T1000 (cell line): ENCODE results near the gene JCHAIN.
"Not testable (repeated sequence)": the region's sequence is repeated elsewhere in the genome, so short reads cannot be mapped to it uniquely, and the experiment has no call there.

Experiments used
- DNase-seq: peaks from one replicate; lab custom pipeline; 2025; ENCODE audit warnings: mixed read lengths; lab: John Stamatoyannopoulos, UW

Gene JCHAIN

DNA sequence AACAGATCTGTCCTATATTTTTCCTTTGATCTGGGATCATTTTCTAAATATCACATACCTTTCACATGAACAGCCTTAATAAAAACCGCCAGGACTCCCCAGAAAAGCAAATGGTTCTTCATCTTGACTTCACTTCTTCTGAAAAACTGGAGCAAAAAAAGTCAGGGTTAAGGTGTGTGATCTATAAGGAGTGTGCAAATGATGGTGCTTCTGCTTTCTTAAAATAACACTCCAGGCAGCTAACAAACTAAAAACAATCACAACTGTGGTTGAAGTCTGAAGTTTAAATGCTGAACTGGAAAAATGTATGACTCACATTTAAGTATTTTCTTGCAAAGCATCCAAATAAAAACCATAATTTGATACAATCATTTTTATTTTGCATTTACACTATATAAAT lies at the start of gene JCHAIN:
Gene JCHAIN, minus strand, starts transcription at position 140 of the 400 bp plus-strand sequence. Its CDS starts 18 bp downstream, at position 122.
- DNase-seq = no peak

DNA sequence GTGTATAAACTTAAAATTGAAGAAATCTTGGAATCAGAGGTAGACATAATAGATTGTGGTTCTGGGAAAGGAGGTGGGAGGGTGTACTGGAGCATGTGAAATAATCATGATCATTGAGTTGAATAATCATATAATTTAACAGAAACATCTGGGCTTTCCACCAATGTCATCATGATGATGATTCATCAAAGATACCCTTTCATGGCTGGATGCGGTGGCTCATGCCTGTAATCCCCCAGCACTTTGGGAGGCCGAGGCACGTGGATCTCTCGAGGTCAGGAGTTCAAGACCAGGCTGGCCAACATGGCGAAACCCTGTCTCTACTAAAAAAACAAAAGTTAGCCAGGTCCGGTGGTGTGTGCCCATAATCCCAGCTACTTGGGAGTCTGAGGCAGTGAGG lies 48.8 kb upstream of the JCHAIN start:
- no peak for DNase-seq

DNA sequence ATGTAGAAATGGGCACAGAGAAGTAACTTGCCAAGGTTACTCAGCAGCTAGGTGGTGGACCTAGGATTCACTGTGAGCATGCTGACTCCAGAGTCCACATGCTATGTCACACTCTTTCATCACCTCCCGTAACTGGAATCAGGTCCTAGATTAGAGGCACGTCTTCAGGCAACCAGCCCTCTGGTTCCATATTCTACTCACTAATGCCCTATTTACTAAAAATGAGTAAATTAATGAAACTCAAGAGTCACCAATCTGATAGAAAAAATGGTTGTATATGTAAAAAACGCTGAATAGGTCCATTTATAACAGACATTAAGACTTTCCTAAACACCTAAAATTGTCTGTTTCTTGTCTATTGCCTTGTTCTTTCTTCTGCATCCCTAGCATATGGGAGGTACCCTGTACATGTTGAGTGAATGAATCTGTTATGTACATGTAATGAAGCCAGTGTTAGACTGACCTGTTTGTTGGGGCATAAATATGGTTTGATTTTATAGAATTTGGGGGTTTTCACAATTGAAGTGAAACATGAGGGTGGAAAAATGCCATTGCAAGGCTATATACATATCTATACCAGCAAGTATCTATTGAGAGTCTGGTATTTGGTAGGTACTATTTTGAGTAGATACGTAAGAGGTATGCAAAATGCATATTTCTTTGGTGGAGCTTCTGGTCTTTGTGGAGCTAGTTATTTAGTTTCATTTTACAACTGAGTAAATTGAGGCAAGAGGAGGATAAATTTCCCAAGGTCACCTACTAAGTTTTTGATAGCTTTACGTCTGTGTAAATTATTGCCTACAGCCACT lies 48.0 kb upstream of the JCHAIN start:
- no peak for DNase-seq

DNA sequence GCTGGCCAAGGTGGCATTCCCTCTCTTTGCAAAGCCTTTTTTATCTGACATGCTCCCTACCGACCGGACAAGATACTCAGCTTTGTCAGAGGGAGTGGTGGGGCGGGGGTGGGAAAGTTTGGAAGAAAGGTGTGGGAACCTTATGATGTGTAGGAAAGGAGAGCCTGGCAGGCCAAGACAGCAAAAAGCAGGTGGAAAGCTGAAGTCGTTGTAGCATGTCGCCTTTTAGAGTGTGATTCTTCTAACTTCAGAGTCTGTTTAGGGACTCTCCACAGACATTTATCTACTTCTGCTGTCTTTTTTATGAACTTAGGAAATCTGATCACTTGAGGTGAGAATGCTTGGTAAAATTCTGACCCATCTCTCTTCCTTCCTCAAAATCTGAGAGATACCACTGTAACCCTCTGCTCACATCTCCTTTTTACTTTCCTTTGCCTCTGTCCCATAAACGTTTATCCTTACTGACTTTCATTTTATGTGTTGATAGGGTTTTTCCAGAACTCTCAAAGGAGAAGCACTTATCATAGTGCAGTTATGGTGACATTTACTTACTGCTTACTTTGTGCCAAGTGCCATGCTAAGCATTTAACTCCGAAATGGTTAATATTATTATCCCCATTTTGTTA lies 47.3 kb upstream of the JCHAIN start:
- DNase-seq = no peak

DNA sequence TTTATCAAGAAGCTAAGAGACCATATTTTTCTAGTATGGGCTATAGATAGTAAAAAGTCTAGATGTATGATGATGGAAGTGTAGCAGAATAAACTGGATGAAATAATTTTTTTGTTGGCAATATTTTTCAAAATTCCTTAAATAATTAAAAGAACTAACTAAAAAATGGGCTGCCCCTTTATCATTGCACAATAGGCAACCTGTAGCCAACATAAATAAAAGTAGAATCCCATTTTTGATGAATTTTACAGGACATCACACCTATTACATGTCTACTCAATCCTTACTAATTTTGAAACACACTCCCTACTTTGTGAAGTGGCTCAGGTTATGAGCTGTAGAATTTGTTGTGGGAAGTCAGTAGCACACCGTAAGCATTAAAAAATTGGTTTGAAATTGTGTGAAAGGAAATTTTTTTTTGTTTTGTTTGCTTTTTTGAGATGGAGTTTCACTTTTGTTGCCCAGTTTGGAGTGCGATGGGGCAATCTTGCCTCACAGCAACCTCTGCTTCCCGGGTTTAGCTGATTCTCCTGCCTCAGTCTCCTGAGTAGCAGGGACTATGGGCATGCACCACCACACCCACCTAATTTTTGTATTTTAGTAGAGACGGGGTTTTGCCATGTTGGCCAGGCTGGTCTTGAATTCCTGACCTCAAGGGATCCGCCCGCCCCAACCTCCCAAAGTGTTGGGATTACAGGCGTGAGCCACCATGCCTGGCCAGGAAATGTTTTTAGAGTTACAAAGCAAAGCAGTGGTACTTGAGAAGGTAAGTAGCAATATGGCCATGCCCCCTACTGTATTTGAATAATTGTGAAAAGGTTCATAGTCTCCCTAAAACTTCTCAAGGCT lies 46.5 kb upstream of the JCHAIN start:
- DNase-seq = no peak

DNA sequence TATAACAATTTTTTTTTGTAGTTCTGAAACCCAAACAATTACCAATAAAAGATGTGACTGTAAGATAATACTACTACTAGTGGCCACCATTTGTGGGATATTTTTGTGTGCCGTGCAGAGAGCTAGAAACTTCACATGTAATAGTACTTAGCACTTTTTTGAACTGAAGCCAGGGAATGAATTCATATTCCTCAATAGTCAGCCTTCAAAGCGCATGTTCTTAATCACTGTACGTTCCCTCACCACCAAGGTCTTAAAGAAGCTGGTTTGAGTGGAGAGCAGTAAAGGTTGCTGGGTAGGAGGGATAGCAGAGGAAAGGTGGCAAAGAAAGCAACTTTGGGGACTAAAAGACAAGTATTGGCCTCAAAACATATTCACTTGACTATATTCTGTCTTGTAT lies 45.8 kb upstream of the JCHAIN start:
- DNase-seq = no peak

DNA sequence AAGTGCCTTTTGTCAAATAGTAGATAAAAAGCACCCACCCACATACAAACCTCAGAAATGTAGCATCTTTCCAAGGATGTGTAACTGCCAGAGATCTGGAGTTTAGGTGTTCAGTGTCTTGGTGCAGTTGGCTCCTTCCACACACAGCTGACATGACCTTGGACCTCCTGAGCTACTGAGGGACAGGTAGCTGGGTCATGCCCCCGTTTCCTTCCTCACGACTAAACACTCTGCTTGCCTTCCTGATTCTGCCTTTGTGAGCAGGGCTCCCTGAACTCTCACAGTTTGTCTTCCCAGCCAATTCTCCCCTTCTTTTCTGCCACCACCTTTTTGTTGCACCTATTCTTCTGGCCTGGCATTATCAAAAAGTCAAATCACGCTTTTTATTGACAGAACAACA lies 45.3 kb upstream of the JCHAIN start:
- no peak for DNase-seq

DNA sequence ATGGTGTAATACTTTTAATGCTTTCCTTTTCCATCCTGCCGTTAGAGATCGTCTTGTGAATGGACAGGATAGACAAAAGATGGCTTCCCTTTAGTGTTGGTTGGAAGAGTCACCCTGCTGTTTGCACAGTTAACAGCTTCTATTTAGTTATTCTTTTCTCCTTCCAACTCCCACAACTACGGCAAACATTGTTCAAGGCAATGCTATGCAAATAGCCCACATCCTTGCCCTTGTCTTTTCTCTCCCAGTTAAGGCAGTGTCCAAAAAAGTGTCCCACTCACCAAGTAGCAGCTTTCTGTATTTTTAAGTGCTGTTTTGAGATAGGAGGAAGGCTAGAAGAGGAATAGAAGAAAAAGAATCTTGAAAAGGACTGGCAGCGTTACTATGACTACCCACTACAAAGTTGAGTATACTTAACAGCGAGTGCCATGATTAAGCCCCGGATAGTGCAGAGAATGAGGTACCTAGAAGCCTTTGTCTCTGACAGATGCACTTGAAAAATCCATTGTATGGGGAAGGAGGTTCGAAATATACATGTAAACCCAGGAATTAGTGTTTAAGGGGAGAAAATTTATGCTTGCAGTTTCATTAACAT lies 43.4 kb upstream of the JCHAIN start:
- DNase-seq = no peak

DNA sequence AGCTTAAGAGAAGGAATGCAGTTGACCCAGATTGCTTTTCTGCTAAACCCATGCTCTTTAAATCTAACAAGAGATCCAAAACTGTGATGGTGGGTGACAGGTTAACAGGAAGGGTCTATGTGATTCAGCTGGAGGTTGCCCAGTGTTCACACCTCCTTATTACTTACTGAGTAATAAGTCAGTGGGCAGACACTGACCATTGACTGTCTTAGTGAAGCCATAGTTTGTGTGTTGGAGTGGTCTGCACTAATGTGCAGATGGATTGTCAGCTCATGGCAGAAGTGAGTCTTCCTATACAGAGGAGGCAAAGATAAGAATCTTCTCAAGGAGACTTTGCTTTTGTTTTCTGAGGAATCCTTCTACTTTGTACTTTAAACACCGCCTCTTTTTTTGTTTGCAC lies 40.2 kb upstream of the JCHAIN start:
- no peak for DNase-seq

DNA sequence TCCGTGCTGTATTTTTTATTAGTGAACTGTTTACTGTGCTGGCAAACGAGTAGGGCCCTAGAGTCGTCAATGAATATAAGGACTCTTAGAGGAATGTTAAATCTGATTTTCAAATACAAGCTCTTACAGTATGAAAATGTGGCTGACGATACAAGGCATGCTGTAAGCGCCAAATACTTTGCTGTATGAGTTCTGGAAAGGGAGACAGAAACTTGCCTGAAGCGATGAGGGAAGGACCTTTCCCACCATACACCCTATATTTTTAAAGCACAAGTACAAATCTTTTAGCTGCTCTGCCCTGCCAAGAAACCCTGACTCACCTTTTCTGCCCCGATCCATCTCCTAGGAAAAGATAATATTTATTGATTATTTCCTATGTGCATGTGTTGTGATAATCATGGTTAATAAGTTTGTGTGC lies 39.7 kb upstream of the JCHAIN start:
- DNase-seq = no peak

DNA sequence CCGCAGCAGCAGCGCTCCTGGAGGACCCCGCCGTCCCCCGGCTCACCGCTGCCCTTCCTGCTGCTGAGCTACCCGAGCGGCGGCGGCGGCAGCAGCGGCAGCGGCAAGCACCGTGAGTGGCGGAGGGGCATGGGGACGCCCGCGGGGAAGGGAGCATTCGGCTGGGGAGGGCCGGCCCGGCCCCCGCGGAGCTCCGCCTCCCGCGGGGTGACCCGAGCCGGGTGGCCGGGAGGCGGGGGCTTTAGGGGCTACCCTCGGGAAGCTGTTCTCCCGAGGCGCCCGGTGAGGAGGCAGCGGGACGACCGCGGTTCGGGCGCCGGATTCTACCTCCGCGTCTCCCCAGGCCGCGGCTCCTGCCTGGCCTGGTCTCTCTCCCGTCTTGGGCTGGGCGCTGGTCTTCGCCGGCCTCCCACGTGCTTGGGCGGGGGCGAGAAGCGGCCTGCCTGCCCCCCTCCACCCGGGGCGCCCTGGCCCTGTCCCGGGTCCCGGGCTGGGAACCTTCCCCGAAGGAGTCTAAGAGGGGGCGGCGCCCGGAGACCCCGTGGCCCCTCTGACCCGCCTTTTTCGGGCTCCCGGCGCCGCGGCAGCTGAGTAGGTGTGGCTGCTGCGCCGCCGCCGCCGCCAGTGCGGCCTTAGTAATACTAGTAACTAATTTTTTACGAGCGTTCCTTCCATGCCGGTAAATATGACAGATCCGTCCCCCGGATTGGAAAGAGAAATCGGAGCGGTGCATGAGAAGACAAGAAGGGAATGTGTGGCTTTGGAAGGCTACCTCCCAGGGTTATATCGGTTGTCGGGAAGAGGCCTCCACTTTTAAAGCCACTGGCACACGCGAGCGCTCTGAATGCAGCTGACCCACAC lies 39.1 kb upstream of the JCHAIN start:
- peak; percentile 25 for DNase-seq

DNA sequence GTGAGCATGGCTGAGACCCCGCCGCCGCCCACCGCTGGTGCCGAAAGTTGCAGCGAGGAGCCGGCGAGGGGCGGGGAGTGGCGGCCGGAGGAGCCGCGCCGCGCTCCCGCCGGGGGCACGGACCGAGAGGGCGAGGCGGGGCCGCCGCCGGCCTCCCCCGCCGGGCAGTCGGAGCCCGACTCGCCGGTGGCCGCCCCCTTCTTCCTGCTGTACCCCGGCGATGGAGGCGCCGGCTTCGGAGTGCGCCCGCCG lies 38.5 kb upstream of the JCHAIN start:
- no peak for DNase-seq

DNA sequence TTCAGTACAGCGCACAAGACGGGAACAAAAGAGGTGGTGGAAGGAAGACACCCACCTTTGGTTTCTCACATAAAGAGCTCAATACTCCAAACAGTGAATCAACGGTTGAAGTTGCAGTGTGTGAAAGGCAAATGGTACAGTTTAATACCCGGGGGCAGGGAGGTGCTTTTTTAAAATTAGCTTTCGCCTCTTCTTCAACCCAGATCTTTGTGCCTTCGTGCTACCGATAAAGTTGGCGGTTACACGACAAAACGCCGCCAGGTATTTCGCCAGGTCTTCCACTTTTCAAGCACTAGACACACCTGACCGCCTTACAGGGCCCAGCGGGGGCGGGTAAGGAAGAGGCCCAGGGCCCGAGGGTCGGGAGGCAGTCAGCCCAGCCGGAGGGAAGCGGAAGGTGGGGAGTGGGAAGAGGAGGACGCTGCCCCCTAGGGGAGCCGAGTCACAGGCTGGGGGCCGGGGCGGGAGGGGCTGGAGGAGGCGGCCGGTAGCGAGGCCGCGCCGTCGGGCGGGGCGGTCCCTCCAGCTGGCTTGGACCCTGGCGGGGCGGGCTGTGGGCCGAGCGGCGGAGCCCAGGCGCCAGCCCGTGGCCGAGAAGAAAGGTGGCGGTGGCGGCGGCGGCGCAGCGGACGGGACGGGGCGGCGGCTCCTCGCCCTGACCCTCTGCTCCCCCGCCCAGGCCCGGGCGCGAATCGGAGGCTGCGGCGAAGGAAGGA lies 38.1 kb upstream of the JCHAIN start:
- DNase-seq = peak; percentile 29

DNA sequence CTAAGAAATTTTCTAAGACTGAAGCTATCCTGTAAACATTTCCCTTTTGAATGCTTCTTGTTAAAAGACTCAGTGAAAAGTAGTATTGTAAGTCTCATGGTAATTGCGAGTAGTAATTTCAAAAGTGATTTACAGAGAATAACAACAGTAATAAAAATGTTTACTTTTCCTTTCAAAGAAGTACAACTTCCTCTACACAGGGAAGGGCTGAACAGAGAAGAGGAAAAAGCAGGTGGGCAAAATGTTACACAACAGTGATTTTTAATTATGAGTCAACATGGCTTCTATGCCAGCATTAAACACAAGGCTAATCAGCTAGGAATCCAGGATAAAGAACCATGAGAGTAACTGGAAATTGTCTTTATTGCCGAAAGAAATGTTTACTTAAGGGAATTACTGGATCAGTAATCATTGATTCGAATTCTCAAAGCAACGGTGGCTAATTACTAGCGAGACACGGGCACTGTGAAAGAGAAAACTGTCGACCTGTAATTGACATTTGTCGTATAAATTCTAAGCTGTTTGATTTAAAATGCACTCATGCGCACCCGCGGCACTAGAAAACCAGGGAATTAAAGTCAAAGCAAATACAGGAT lies 37.4 kb upstream of the JCHAIN start:
- DNase-seq = no peak

DNA sequence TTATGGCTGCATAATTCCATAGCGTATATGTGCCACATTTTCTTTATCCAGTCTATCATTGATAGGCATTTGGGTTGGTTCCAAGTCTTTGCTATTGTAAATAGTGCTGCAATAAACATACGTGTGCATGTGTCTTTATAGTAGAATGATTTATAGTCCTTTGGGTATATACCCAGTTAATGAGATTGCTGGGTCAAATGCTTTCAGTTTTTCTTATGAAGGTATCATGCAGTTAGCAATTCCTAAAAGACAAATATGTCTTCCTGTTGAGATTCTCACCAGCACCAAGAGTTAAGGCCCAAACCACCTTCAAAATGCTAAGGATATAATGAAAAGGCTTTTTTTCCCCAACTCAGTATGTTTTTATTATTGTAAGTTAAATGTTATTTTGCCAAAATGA lies 36.3 kb upstream of the JCHAIN start:
- DNase-seq = not testable (repeated sequence)

DNA sequence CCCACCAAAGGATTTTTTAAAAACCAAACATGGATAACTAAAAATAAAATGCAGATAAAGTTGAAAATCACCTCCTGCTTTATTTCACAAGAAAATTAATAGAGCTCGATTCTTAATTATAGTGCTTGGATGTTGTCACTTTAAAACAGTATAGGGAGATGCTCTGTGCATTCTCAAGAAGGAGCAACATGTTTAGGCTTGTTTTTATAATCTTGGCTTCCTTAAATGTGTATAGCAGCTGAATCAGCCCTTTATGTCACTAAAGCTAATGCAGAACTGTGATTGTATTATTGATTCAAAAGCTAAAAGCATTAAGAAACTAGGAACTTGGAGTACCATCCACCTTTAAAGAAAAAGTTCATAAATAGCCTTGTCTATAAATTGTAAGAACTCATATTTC lies 35.0 kb upstream of the JCHAIN start:
- no peak for DNase-seq

DNA sequence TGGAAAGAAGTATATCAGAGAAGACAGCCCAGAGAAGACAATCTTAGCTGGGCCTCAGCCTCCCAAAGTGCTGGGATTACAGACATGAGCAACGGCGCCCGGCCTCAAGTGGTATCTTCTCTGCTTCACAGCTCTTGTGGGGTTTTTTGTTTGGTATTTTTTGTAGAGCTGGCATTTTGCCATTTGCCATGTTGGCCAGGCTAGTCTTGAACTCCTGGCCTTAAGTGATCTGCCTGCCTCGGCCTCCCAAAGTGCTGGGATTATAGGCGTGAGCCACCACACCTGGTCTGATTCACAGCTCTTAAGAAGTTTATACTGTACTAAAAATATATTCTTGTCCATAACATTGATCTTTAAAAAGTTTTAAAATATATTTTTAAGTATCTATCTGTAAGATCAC lies 34.4 kb upstream of the JCHAIN start:
- DNase-seq = no peak

DNA sequence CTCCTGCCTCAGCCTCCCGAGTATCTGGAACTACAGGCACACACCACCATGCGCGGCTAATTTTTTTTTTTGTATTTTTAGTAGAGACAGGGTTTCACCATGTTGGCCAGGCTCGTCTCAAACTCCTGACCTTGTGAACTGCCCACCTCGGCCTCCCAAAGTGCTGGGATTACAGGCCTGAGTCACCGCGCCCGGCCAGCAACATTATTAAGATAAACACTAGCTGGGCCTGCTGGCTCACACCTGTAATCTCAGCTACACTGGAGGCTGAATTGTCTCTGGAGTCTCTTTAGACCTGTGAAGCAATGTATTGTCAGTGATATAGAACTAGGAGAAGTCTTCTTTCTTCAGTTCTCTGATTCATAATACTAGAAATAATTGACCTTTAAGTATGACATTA lies 32.1 kb upstream of the JCHAIN start:
- not testable (repeated sequence) for DNase-seq

DNA sequence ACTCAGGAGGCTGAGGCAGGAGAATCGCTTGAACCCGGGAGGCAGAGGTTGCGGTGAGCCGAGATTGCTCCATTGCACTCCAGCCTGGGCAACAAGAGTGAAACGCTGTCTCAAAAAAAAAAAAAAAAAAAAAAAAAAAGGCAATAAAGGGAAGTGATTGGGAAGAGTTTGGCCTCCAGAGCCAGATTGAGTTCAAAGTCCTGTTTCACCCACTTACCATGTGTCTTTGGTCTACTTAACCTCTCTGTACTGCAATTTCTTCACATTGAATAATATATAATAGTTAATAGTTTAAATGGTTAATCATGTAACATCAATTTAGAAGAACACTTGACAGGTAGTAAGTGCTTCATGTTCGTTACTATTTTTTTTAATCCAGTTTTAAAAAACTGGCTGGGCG lies 28.3 kb upstream of the JCHAIN start:
- not testable (repeated sequence) for DNase-seq

DNA sequence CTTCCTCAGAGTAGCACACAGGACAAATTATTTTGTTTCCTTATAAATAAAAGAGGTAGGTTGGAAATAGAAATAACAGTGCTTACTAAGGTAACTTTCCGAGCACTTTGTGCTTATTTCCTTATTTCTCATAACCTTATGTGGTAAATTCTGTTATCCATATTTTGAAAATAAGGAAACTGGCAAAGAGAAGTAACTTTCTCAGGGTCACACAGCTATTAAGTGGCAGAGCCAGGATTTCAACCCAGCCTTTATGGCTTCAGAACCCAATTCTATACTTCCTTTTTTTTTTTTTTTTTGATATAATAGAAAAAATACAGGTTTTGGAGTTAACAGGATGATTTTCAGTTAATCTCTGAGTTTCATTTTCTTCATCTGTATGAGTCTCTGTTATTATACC lies 25.4 kb upstream of the JCHAIN start:
- no peak for DNase-seq

DNA sequence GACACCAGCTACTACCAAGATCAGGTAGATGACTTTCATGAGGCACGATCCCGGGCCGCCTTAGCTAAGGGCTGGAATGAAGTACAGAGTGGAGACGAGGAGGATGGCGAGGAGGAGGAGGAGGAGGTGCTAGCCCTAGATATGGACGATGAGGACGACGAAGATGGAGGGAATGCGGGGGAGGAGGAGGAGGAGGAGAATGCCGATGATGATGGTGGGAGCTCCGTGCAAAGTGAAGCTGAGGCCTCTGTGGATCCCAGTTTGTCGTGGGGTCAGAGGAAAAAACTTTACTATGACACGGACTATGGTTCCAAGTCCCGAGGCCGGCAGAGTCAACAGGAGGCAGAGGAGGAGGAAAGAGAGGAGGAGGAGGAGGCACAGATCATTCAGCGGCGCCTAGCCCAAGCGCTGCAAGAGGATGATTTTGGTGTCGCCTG lies 22.5 kb upstream of the JCHAIN start:
- DNase-seq = no peak
